ENCODE results near the gene MCOLN1. TPM values are rescaled to one million over a fixed set of nuclear protein-coding genes. Genes with fewer than 3 reads are reported as not detected.

The MCOLN1 gene
- total and polyA plus RNA-seq, 11 donors: 12.1 to 49.7 (median 21.0) TPM

- WGBS, 4 donors: 87 to 94% (median 89%) methylated on average over 5 of the region's 5 CpGs
- intact Hi-C loops (cut with DNase I): loop anchor here in 4 of 10 donors (5.0 to 10.0 kb wide), 2 partner anchors 37 to 130 kb away; partner anchors contain the start of gene PEX11G (in 3 of the 4)
- TF ChIP-seq POLR2A (IDR thresholded peaks at IDR 0.05): no peak
- TF ChIP-seq, protein P1, sequence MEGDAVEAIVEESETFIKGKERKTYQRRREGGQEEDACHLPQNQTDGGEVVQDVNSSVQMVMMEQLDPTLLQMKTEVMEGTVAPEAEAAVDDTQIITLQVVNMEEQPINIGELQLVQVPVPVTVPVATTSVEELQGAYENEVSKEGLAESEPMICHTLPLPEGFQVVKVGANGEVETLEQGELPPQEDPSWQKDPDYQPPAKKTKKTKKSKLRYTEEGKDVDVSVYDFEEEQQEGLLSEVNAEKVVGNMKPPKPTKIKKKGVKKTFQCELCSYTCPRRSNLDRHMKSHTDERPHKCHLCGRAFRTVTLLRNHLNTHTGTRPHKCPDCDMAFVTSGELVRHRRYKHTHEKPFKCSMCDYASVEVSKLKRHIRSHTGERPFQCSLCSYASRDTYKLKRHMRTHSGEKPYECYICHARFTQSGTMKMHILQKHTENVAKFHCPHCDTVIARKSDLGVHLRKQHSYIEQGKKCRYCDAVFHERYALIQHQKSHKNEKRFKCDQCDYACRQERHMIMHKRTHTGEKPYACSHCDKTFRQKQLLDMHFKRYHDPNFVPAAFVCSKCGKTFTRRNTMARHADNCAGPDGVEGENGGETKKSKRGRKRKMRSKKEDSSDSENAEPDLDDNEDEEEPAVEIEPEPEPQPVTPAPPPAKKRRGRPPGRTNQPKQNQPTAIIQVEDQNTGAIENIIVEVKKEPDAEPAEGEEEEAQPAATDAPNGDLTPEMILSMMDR (IDR thresholded peaks at IDR 0.05): no peak
These were observed 2.1 kb downstream of the MCOLN1 start for GRCh38 chr19:7524523-7524922.

GRCh38 chr19:7524992-7525739 is 2.7 kb downstream of the MCOLN1 start:
- Histone ChIP-seq H3K4me1 (peaks cover 0 to 41% (median 17%) of the 10 kb centered on the region in 12 donors), H3K27me3 (no peaks in the 10 kb centered on the region), H3K27ac (no peak overlapping the region), H3K36me3 (peaks cover 0 to 62% (median 34%) of the 10 kb centered on the region in 9 donors), H3K9me3 (no peaks in the 10 kb centered on the region), H3K4me3 (no peak overlapping the region)
- DNase-seq (peak in 1 of 5 donors; percentile 17), ATAC-seq (no peak)
- TF ChIP-seq, protein P1 (IDR thresholded peaks at IDR 0.05): no peak
- no peak for TF ChIP-seq POLR2A (IDR thresholded peaks at IDR 0.05)
- intact Hi-C loops (cut with DNase I): loop anchor here in 4 of 10 donors (5.0 to 10.0 kb wide), 2 partner anchors 38 to 130 kb away; partner anchors contain the start of gene PEX11G (in 3 of the 4)
- WGBS, 4 donors: 93 to 96% (median 95%) methylated on average over 20 of the region's 20 CpGs

More at GRCh38 chr19:7524523-7524922, 2.1 kb downstream of the MCOLN1 start:
- Histone ChIP-seq H3K27ac (no peak overlapping the region), H3K9me3 (no peaks in the 10 kb centered on the region), H3K27me3 (no peaks in the 10 kb centered on the region), H3K36me3 (peaks cover 0 to 62% (median 36%) of the 10 kb centered on the region in 9 donors), H3K4me3 (no peak overlapping the region), H3K4me1 (peaks cover 0 to 41% (median 17%) of the 10 kb centered on the region in 12 donors)
- DNase-seq: no peak
- ATAC-seq: no peak

- intact Hi-C loops (cut with DNase I): loop anchor here in 1 of 10 donors (10.0 kb wide), 1 partner anchor 131 kb away; no protein-coding TSS in a partner anchor
- Histone ChIP-seq H3K27ac (no peak overlapping the region), H3K4me1 (peaks cover 0 to 41% (median 17%) of the 10 kb centered on the region in 12 donors), H3K4me3 (no peak overlapping the region), H3K36me3 (peaks cover 0 to 67% (median 40%) of the 10 kb centered on the region in 9 donors), H3K9me3 (no peaks in the 10 kb centered on the region), H3K27me3 (no peaks in the 10 kb centered on the region)
- WGBS, 4 donors: 86 to 92% (median 89%) methylated on average over 26 to 31 of the region's 31 CpGs
- TF ChIP-seq, protein P1 (IDR thresholded peaks at IDR 0.05): no peak
- no peak for TF ChIP-seq POLR2A (IDR thresholded peaks at IDR 0.05)
- peak in 1 of 5 donors; percentile 51 for DNase-seq
- no peak for ATAC-seq
These were observed 3.9 kb downstream of the MCOLN1 start for GRCh38 chr19:7526059-7526929.
